NCI-H2081 (cell line): ENCODE data around the gene DMGDH.

Source experiments
- DNase-seq, 2 experiments: peaks; one replicate each; lab custom pipeline; 2025; lab: John Stamatoyannopoulos, UW

Gene DMGDH

GRCh38 chr5:79070350-79070667 is 835 bp upstream of the DMGDH start:
- no peak for DNase-seq

- DNase-seq = peak in 1 of 2 experiments; percentile 1
These were observed 7.0 kb downstream of the DMGDH start for GRCh38 chr5:79062436-79062835.

- no peak for DNase-seq
These were observed 9.8 kb downstream of the DMGDH start for GRCh38 chr5:79059674-79060073.

- no peak for DNase-seq
These were observed 12.6 kb downstream of the DMGDH start for GRCh38 chr5:79056847-79057246.

GRCh38 chr5:79055017-79055416 is 14.5 kb downstream of the DMGDH start:
- DNase-seq = no peak

GRCh38 chr5:79053321-79053720 is 16.2 kb downstream of the DMGDH start:
- no peak for DNase-seq

- DNase-seq = no peak
These were observed 19.0 kb downstream of the DMGDH start for GRCh38 chr5:79050498-79050897.

- no peak for DNase-seq
These were observed 21.0 kb downstream of the DMGDH start for GRCh38 chr5:79048437-79048836.

- DNase-seq = no peak
These were observed 22.3 kb downstream of the DMGDH start for GRCh38 chr5:79047199-79047598.

GRCh38 chr5:79042188-79042587 is 27.3 kb downstream of the DMGDH start:
- no peak for DNase-seq

GRCh38 chr5:79036769-79037168 is 32.7 kb downstream of the DMGDH start:
- DNase-seq = no peak

GRCh38 chr5:79035237-79035636 is 34.2 kb downstream of the DMGDH start:
- DNase-seq = no peak

GRCh38 chr5:79032782-79033181 is 36.7 kb downstream of the DMGDH start:
- no peak for DNase-seq

GRCh38 chr5:79032031-79032695 is 37.3 kb downstream of the DMGDH start:
- no peak for DNase-seq

GRCh38 chr5:79031485-79031867 is 38.0 kb downstream of the DMGDH start:
- no peak for DNase-seq

GRCh38 chr5:79030663-79031484 is 38.6 kb downstream of the DMGDH start:
- no peak for DNase-seq

- DNase-seq = peak; percentile 45 to 55
These were observed 44.4 kb downstream of the DMGDH start for GRCh38 chr5:79025054-79025472.

- DNase-seq = no peak
These were observed 45.5 kb downstream of the DMGDH start for GRCh38 chr5:79023947-79024346.

- DNase-seq = peak; percentile 37 to 60
These were observed 46.1 kb downstream of the DMGDH start for GRCh38 chr5:79023348-79023747.

- no peak for DNase-seq
These were observed 46.7 kb downstream of the DMGDH start for GRCh38 chr5:79022771-79023170.

- no peak for DNase-seq
These were observed 47.7 kb downstream of the DMGDH start for GRCh38 chr5:79021753-79022152.

- DNase-seq = peak; percentile 24 to 32
These were observed 48.5 kb downstream of the DMGDH start for GRCh38 chr5:79020861-79021561.

GRCh38 chr5:79014631-79015030 is 54.8 kb downstream of the DMGDH start:
- DNase-seq = no peak
